ENCODE measurements around the gene LZTS2.

LZTS2 gene

DNA sequence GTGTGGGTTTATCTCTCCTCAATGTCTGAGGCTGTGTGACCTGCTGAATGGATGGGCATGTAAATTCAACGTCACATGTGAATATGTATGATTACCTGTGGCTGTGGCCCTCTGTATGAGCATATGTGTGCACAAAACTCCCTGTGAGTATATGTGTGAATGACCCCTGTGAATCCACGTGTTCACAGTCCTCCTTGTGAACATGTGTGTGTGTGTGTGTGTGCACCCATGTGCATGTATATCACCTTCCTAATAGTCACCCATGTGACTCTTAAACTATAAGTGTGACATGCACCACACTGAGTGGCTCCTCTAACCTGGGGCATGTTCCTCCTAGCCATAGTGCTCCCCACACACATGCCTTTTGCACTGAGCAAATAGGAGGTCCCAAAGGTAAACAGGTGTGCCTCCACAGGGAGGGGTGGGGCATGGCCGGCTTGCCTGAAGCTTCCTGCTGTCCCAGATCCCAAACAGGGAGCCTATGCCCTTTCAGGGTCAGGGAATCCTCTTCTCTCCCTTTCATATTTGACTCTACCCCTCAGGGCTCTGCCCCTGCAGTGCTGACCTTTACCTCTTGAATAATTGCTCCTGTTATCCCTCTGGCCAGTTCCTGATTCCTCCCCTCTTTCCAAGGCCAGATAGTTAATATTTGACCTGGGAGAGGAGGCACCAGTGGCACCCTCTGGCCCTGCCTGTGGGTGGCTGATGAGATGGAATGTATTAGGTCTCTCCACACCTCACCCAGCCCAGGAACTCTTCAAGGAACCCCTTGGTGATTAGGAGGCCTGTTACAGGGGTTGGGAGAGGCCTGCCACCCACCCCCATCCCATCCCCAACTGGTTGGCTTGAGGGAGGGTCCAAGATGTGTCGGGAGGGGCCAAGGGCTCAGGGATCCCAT is 28.4 kb upstream of the LZTS2 start:
- ChIA-PET POLR2A (interaction anchor here (0.6 to 0.7 kb wide), 2 partner anchors 16 to 1318 kb away, joined by 3 read pairs; partner anchors contain the start of genes MRPL43 and TWNK), CTCF (interaction anchor here (0.5 kb wide), 1 partner anchor 43 kb away, joined by 3 read pairs; no protein-coding TSS in a partner anchor)
- Histone ChIP-seq H3K9me3 (ENCODE audit: control insufficient read depth, insufficient read depth, low read depth, low read length) (no peaks in the 10 kb centered on the region), H3K4me1 (ENCODE audit: control insufficient read depth, insufficient read depth, low read length) (no peaks in the 10 kb centered on the region), H3K36me3 (ENCODE audit: control insufficient read depth in 2 of 2, insufficient read depth in 1 of 2, low read length in 2 of 2) (peaks cover 0 to 4% of the 10 kb centered on the region in 2 experiments; a peak in 1 of 3 replicates), H3K4me3 (ENCODE audit: low read depth, low read length) (no peak overlapping the region), H3K27ac (ENCODE audit: extremely low read depth, low read depth, low read length) (no peak overlapping the region)
- TF ChIP-seq SCRT2 (tag by site-specific recombination; IDR thresholded peaks at IDR 0.05) (peak; percentile 31; the same call in 1 of the 2 replicates), KLF1 (tag by site-specific recombination; IDR thresholded peaks at IDR 0.05) (peak; percentile 33; the same call in 1 of the 2 replicates), ZNF560 (tag by site-specific recombination; IDR thresholded peaks at IDR 0.05; ENCODE audit: borderline replicate concordance) (no peak), YY2 (tag by site-specific recombination; IDR thresholded peaks at IDR 0.05) (no peak), ZFP3 (tag by site-specific recombination; IDR thresholded peaks at IDR 0.05; ENCODE audit: low read depth) (no peak), ZNF211 (tag by site-specific recombination; IDR thresholded peaks at IDR 0.05; ENCODE audit: low read depth) (no peak), ZFP41 (tag by site-specific recombination; IDR thresholded peaks at IDR 0.05; ENCODE audit: borderline replicate concordance) (no peak), ZNF791 (tag by site-specific recombination; IDR thresholded peaks at IDR 0.05) (no peak), EGR2 (tag by site-specific recombination; IDR thresholded peaks at IDR 0.05; ENCODE audit: low read depth) (no peak)
- TF ChIP-seq, protein P1, sequence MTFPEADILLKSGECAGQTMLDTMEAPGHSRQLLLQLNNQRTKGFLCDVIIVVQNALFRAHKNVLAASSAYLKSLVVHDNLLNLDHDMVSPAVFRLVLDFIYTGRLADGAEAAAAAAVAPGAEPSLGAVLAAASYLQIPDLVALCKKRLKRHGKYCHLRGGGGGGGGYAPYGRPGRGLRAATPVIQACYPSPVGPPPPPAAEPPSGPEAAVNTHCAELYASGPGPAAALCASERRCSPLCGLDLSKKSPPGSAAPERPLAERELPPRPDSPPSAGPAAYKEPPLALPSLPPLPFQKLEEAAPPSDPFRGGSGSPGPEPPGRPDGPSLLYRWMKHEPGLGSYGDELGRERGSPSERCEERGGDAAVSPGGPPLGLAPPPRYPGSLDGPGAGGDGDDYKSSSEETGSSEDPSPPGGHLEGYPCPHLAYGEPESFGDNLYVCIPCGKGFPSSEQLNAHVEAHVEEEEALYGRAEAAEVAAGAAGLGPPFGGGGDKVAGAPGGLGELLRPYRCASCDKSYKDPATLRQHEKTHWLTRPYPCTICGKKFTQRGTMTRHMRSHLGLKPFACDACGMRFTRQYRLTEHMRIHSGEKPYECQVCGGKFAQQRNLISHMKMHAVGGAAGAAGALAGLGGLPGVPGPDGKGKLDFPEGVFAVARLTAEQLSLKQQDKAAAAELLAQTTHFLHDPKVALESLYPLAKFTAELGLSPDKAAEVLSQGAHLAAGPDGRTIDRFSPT (tag by site-specific recombination; IDR thresholded peaks at IDR 0.05), result no peak
- TF ChIP-seq, protein P2, sequence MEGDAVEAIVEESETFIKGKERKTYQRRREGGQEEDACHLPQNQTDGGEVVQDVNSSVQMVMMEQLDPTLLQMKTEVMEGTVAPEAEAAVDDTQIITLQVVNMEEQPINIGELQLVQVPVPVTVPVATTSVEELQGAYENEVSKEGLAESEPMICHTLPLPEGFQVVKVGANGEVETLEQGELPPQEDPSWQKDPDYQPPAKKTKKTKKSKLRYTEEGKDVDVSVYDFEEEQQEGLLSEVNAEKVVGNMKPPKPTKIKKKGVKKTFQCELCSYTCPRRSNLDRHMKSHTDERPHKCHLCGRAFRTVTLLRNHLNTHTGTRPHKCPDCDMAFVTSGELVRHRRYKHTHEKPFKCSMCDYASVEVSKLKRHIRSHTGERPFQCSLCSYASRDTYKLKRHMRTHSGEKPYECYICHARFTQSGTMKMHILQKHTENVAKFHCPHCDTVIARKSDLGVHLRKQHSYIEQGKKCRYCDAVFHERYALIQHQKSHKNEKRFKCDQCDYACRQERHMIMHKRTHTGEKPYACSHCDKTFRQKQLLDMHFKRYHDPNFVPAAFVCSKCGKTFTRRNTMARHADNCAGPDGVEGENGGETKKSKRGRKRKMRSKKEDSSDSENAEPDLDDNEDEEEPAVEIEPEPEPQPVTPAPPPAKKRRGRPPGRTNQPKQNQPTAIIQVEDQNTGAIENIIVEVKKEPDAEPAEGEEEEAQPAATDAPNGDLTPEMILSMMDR (tag by site-specific recombination; IDR thresholded peaks at IDR 0.05), result no peak

DNA sequence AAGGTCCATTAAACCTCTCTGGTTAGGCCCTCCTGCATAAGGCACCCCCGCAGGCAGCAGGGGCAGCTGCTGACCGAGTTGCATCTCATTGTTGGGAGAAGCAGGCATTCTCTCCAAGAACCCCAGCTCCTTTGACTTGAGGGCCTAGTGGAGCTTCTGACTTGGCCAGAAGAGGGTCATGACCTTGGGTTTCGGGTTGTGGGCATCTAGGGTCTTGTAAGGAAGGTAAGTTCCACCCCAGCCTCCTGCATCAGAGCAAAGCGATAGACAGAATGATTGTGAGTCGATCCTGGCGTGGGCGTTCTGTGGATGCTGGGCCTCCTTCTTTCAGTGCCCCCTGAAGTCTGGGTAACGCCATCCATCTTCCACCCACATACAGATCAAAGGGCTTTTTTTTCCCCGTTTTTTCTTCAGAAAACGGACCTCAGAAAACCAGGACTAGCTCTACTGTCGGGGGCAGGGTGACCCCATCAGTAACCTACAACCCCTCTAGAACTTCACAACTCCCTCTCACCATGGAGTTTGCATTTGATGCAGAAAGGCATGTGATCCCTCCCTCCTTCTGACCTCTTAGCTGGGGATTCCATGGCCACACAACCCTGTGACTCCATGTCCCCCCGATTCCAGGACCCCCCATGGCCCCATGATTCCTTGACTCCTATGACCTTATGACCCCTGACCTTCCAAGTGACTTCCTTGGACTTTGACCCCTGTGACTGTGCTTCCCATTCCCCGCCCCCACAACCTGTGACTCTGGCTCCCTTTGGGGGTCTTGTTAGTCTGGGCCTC is 27.3 kb upstream of the LZTS2 start:
- Histone ChIP-seq H3K27ac (ENCODE audit: extremely low read depth, low read depth, low read length) (no peak overlapping the region), H3K4me1 (ENCODE audit: control insufficient read depth, insufficient read depth, low read length) (no peaks in the 10 kb centered on the region), H3K4me3 (ENCODE audit: low read depth, low read length) (no peak overlapping the region), H3K36me3 (ENCODE audit: control insufficient read depth in 2 of 2, insufficient read depth in 1 of 2, low read length in 2 of 2) (peaks cover 2 to 4% of the 10 kb centered on the region in 2 experiments; a peak in 2 of 3 replicates), H3K9me3 (ENCODE audit: control insufficient read depth, insufficient read depth, low read depth, low read length) (no peaks in the 10 kb centered on the region)
- ChIA-PET CTCF (interaction anchor here (0.5 to 1.7 kb wide), 4 partner anchors 25 to 69 kb away, joined by 3 to 5 read pairs (median 4); no protein-coding TSS in a partner anchor), POLR2A (interaction anchor here (0.6 to 1.1 kb wide), 3 partner anchors 15 to 1317 kb away, joined by 3 to 4 read pairs (median 3); partner anchors contain the start of genes MRPL43 and TWNK)
- TF ChIP-seq ZNF830 (tag by site-specific recombination; IDR thresholded peaks at IDR 0.05; ENCODE audit: low read depth) (no peak), BCL11A (tag by site-specific recombination; IDR thresholded peaks at IDR 0.05; ENCODE audit: low read depth) (peak; percentile 72; the same call in 1 of the 2 replicates), EGR2 (tag by site-specific recombination; IDR thresholded peaks at IDR 0.05; ENCODE audit: low read depth) (peak; percentile 54; the same call in 1 of the 2 replicates), GLIS2 (tag by site-specific recombination; IDR thresholded peaks at IDR 0.05) (peak; percentile 19; the same call in 1 of the 2 replicates), BCL11B (tag by site-specific recombination; IDR thresholded peaks at IDR 0.05; ENCODE audit: low read depth) (peak; percentile 83; the same call in 1 of the 2 replicates), OVOL3 (tag by site-specific recombination; IDR thresholded peaks at IDR 0.05) (no peak), ZFHX2 (tag by site-specific recombination; conservative IDR thresholded peaks at IDR 0.05) (peak; percentile 68)
- TF ChIP-seq, protein P3, sequence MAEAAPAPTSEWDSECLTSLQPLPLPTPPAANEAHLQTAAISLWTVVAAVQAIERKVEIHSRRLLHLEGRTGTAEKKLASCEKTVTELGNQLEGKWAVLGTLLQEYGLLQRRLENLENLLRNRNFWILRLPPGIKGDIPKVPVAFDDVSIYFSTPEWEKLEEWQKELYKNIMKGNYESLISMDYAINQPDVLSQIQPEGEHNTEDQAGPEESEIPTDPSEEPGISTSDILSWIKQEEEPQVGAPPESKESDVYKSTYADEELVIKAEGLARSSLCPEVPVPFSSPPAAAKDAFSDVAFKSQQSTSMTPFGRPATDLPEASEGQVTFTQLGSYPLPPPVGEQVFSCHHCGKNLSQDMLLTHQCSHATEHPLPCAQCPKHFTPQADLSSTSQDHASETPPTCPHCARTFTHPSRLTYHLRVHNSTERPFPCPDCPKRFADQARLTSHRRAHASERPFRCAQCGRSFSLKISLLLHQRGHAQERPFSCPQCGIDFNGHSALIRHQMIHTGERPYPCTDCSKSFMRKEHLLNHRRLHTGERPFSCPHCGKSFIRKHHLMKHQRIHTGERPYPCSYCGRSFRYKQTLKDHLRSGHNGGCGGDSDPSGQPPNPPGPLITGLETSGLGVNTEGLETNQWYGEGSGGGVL (tag by site-specific recombination; IDR thresholded peaks at IDR 0.05), result no peak
- TF ChIP-seq, protein P4, sequence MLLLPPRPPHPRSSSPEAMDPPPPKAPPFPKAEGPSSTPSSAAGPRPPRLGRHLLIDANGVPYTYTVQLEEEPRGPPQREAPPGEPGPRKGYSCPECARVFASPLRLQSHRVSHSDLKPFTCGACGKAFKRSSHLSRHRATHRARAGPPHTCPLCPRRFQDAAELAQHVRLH (tag by site-specific recombination; IDR thresholded peaks at IDR 0.05), result no peak
